GM18508 (cell line): ENCODE results near the gene DMRTB1.

ENCODE experiments used
- ATAC-seq: cut with Tn5 transposase; IDR thresholded peaks from one replicate; pipeline ENCODE4 v1.9.1; 2021; ENCODE audit warnings: moderate number of reproducible peaks; ENCODE audit not compliant: insufficient read depth, unreplicated experiment

The DMRTB1 gene

GRCh38 chr1:53462769-53463501 lies 3.7 kb downstream of the DMRTB1 start:
- no peak for ATAC-seq

- ATAC-seq = no peak
These were observed 5.0 kb downstream of the DMRTB1 start for GRCh38 chr1:53463961-53464899.

GRCh38 chr1:53465023-53465957 lies 6.1 kb downstream of the DMRTB1 start:
- ATAC-seq = no peak

- ATAC-seq = no peak
These were observed 8.2 kb downstream of the DMRTB1 start for GRCh38 chr1:53467391-53467790.

GRCh38 chr1:53468374-53468773 lies 9.2 kb downstream of the DMRTB1 start:
- no peak for ATAC-seq

- ATAC-seq = no peak
These were observed 10.2 kb downstream of the DMRTB1 start for GRCh38 chr1:53469373-53469772.

- no peak for ATAC-seq
These were observed 11.0 kb downstream of the DMRTB1 start for GRCh38 chr1:53470155-53470554.

GRCh38 chr1:53470584-53470983 lies 11.4 kb downstream of the DMRTB1 start:
- ATAC-seq = no peak

- no peak for ATAC-seq
These were observed 11.8 kb downstream of the DMRTB1 start for GRCh38 chr1:53471000-53471399.

GRCh38 chr1:53473463-53473862 lies 14.3 kb downstream of the DMRTB1 start:
- ATAC-seq = no peak

- ATAC-seq = no peak
These were observed 16.5 kb downstream of the DMRTB1 start for GRCh38 chr1:53475664-53476063.

GRCh38 chr1:53476579-53476978 lies 17.4 kb downstream of the DMRTB1 start:
- no peak for ATAC-seq

GRCh38 chr1:53477651-53478501 lies 18.7 kb downstream of the DMRTB1 start:
- no peak for ATAC-seq

GRCh38 chr1:53478502-53478818 lies 19.3 kb downstream of the DMRTB1 start:
- ATAC-seq = no peak

GRCh38 chr1:53480678-53481077 lies 21.5 kb downstream of the DMRTB1 start:
- ATAC-seq = no peak

GRCh38 chr1:53481456-53481855 lies 22.3 kb downstream of the DMRTB1 start:
- ATAC-seq = no peak

GRCh38 chr1:53482441-53483153 lies 23.4 kb downstream of the DMRTB1 start:
- ATAC-seq = no peak

- ATAC-seq = no peak
These were observed 24.0 kb downstream of the DMRTB1 start for GRCh38 chr1:53483170-53483569.

GRCh38 chr1:53483656-53484055 lies 24.5 kb downstream of the DMRTB1 start:
- ATAC-seq = no peak
